IPS DF 6.9 (cell line): ENCODE results near the gene PDE6B.
A peak's percentile ranks its signal among the peaks of the same experiment; 100 is the strongest.
"Not testable (repeated sequence)": the region's sequence is repeated elsewhere in the genome, so short reads cannot be mapped to it uniquely, and the experiment has no call there.

Experiments used
- DNase-seq: peaks from one replicate; pipeline ENCODE4 v3.0.0-alpha.2; 2013; ENCODE audit warnings: low read depth, low spot score
- H3K27ac ChIP-seq: one replicate; pipeline ENCODE4 v1.5.1; 2013; ENCODE audit warnings: low read length, control low read depth
- H3K27me3 ChIP-seq: 2 replicates; pipeline ENCODE4 v1.6.1; 2013; ENCODE audit warnings: mild to moderate bottlenecking, low read length; ENCODE audit not compliant: control insufficient read depth, insufficient read depth
- H3K36me3 ChIP-seq: 2 replicates; pipeline ENCODE4 v1.6.1; 2013; ENCODE audit warnings: low read length; ENCODE audit not compliant: control insufficient read depth, insufficient read depth
- H3K4me1 ChIP-seq: 2 replicates; pipeline ENCODE4 v1.6.1; 2013; ENCODE audit warnings: low read length; ENCODE audit not compliant: control insufficient read depth, insufficient read depth
- H3K4me3 ChIP-seq: 2 replicates; pipeline ENCODE4 v1.5.1; 2013; ENCODE audit warnings: mild to moderate bottlenecking, low read length
- H3K9me3 ChIP-seq: 2 replicates; pipeline ENCODE4 v1.6.1; 2013; ENCODE audit warnings: low read length, inconsistent platforms; ENCODE audit not compliant: control insufficient read depth, insufficient read depth
- WGBS: extraction: QIAGEN DNeasy Blood & Tissue Kit; methylation state at CpG from one replicate; pipeline ENCODE4 v1.1.7; 2013; ENCODE audit warnings: mixed read lengths, missing lambda C conversion rate; ENCODE audit not compliant: insufficient read length, insufficient coverage; 5-methylcytosine and 5-hydroxymethylcytosine counted together

The PDE6B gene

DNA sequence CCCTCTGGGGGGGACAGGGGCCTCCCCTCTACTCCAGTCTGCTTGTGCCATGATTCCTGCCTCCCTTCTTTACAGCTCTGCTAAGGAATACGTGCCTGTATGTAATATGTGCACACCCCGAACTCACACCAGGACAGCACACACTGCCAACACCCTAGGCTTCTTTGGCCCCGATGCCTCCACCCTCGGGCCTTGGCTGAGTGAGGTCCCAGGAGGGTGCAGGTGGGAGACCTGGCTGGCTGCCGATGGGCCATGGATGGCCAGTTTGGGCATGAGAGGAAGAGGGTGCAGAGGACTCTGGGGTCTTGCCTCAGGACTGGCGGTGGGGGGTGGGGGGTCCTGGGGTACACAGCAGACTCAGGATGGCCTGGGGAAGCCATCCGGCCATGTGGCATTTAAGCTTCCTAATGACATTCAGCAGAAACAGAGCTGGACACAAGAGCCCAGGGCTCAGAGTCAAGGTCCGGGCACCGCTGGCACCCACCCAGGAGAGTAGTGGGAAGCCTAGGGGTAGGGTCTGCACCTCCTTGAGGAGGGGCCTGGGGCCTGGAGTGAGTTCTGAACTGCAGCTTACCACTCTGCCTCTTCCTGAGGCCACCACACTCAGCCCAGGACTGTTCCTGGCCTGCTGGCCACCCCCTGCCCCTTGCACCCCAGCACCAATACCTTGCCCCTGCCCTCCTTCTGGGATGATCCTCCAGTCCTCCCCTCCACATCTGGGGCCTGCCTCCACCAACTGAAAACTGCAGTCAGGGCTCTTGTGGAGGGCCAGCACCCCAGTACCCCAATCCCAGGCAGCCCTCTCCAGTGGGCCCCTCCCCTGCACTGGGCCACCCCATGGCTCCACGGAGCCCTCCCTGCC, 78.2 kb downstream of the PDE6B start:
- no peak for DNase-seq
- Histone ChIP-seq H3K27ac (no peak overlapping the region), H3K27me3 (no peaks in the 10 kb centered on the region), H3K4me3 (no peak overlapping the region), H3K36me3 (no peaks in the 10 kb centered on the region), H3K4me1 (peaks cover 7% of the 10 kb centered on the region), H3K9me3 (no peaks in the 10 kb centered on the region)
- WGBS, result no CpG with 5 or more reads among the region's 10 CpGs

DNA sequence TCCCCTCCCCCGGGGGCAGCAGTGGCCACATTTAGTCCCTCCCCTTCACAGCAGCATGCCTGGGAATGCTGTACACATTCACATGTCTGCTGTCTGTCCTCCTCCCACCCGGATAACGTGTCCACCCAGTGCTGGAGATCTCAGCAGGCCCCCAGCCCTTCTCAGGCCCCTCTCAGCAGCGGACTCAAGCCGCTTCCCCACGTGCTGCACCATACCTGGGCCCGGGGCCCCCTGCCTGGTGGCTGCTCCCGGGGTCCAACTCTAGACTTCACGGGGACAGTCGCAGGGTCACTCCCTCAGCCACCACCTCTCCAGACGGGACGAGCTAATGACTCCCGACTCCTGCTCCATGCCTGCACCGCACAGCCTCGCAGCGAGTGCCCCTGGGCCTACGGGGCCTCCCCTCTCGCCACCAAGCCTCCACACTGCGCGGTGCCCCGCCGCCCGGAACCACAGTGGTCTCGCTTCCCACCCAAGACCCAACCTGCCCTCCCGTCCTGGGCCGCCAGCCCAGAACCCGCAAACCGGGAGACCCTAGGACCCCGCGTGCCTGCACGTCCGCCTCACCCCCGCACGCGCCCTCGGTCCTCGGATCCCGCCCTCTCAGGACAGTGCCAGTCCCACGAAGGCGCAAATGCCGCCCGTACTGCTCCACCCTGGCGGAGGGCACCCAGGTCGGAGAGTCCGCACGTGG, 79.0 kb downstream of the PDE6B start:
- no peaks in the 10 kb centered on the region for H3K36me3 ChIP-seq
- H3K27ac ChIP-seq, result no peak overlapping the region
- no peaks in the 10 kb centered on the region for H3K27me3 ChIP-seq
- WGBS, result no CpG with 5 or more reads among the region's 46 CpGs
- H3K4me3 ChIP-seq, result no peak overlapping the region
- no peak for DNase-seq
- H3K4me1 ChIP-seq, result peaks cover 7% of the 10 kb centered on the region
- H3K9me3 ChIP-seq, result no peaks in the 10 kb centered on the region

DNA sequence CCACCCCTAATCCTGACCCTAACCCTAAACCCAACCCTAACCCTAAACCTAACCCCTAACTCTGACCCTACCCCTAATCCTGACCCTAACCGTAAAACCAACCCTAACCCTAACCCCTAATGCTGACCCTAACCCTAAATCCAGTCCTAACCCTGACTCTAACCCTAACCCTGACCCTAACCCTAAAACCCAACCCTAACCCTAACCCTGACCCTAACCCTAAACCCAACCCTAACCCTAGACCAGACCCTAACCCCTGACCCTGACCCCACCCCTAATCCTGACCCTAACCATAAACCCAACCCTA, 79.6 kb downstream of the PDE6B start:
- WGBS, result 100% methylated on average over 1 of the region's 1 CpG
- H3K4me3 ChIP-seq, result no peak overlapping the region
- H3K27ac ChIP-seq, result no peak overlapping the region
- no peaks in the 10 kb centered on the region for H3K27me3 ChIP-seq
- no peak for DNase-seq
- no peaks in the 10 kb centered on the region for H3K9me3 ChIP-seq
- peaks cover 7% of the 10 kb centered on the region for H3K4me1 ChIP-seq
- no peaks in the 10 kb centered on the region for H3K36me3 ChIP-seq

DNA sequence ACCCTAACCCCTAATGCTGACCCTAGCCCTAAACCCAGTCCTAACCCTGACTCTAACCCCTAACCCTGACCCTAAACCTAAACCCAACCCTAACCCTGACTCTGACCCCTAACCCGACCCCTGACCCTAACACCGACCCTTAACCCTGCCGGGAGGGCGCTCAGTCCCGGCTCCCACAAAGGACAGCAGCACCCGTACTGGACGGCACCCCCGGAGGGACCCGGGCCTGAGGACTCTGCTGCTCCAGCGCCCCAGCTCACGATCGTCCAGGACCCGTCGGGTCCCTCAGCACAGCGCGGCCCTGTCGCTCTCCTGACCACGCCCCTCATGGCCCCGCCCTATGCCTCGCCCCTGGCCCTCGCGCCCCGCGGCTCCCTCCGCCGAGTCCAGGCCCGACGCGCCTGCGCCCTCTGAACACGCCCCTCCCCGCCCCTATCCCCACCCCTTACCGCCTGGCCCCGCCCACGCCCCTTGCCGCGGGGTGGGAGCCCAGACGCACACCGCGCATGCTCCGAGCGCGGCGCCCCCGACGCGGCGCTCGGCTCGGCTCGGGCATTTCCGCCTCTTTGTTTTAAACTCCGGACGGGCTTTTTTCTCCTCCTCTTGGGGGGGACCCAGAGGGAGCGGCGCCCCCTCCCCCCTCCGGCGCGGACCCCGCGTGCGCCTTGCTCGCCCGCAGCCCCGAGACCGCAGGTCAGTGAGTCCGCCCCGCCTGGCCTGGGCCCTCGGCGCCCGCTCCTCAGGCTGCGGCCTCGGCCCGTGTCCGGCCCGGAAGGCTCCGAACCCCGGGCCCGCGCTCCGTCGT, 80.1 kb downstream of the PDE6B start, which contains the start of gene PCGF3:
PCGF3 (plus strand) TSS at position 555 of the 805 bp plus-strand sequence. CDS start 27,849 bp downstream, outside the sequence.
- Histone ChIP-seq H3K4me1 (peaks cover 7% of the 10 kb centered on the region), H3K27ac (no peak within 1 kb of the TSS), H3K9me3 (no peaks in the 10 kb centered on the region), H3K27me3 (no peaks in the 10 kb centered on the region), H3K36me3 (peaks cover 3% of the 10 kb centered on the region; the same call in 1 of the 2 replicates), H3K4me3 (peak within 1 kb of the TSS; percentile 76)
- peak; percentile 66 for DNase-seq
- no CpG with 5 or more reads among the region's 82 CpGs for WGBS

- not testable (repeated sequence) for H3K36me3 ChIP-seq, DNase-seq, H3K9me3 ChIP-seq, H3K4me1 ChIP-seq, H3K27me3 ChIP-seq, H3K27ac ChIP-seq
- no CpG with 5 or more reads among the region's 21 CpGs for WGBS
- peak overlapping the region; percentile 76 for H3K4me3 ChIP-seq
These were observed 80.8 kb downstream of the PDE6B start for GRCh38 chr4:706083-706633.

GRCh38 chr4:706834-707598, 81.6 kb downstream of the PDE6B start:
- peaks cover 7% of the 10 kb centered on the region for H3K4me1 ChIP-seq
- DNase-seq, result no peak
- H3K27ac ChIP-seq, result no peak overlapping the region
- peaks cover 3% of the 10 kb centered on the region; the same call in 1 of the 2 replicates for H3K36me3 ChIP-seq
- H3K27me3 ChIP-seq, result no peaks in the 10 kb centered on the region
- WGBS, result no CpG with 5 or more reads among the region's 21 CpGs
- H3K4me3 ChIP-seq, result no peak overlapping the region; the same call in 1 of the 2 replicates
- no peaks in the 10 kb centered on the region for H3K9me3 ChIP-seq

DNA sequence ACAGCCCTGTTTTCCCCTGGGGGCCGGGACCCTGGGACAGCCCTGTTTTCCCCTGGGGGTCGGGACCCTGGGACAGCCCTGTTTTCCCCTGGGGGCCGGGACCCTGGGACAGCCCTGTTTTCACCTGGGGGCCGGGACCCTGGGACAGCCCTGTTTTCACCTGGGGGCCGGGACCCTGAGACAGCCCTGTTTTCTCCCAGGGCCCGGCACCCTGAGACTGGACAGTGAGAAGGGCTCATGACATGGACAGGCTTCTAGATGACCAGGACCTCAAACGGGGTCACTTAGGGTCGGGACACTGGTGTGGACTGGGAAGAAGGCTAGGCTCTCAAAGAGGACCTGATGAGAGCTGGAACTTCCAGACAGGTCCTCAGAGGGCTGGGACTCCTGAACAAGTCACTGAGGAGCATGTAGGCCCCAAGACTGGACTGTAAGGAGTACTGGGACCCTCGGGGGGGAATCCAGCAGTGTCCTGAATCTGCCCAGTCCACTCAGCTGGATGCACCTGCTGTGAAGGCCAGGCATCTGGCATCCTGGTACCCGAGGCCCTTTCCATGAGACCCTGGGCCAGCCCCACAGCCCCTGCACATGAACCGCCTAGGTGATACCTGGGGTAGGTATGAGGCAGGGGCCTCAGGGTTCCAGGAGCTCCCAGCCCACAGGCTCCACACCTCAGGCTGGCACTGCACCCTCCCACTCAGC, 82.7 kb downstream of the PDE6B start:
- no CpG with 5 or more reads among the region's 11 CpGs for WGBS
- no peak overlapping the region for H3K4me3 ChIP-seq
- no peak for DNase-seq
- H3K27me3 ChIP-seq, result no peaks in the 10 kb centered on the region
- H3K27ac ChIP-seq, result no peak overlapping the region
- no peaks in the 10 kb centered on the region for H3K9me3 ChIP-seq
- H3K4me1 ChIP-seq, result peaks cover 7% of the 10 kb centered on the region
- peaks cover 3% of the 10 kb centered on the region; the same call in 1 of the 2 replicates for H3K36me3 ChIP-seq

DNA sequence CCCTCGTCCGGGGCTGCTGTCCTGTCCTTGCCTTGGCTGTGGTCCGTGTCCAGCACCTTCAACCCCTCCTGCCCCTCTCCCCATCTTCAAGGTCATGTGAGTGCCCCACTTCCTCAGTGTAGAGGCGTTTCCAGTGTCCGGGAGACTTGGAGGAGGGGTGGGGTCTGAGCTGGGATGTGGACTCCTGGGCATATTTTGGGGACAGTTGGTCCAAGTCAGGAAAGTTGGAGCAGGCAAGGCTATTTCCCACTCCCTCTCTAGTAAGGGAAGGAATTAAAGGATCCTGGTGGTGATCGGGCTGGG, 83.2 kb downstream of the PDE6B start:
- Histone ChIP-seq H3K27ac (no peak overlapping the region), H3K4me3 (no peak overlapping the region), H3K36me3 (peaks cover 3% of the 10 kb centered on the region; the same call in 1 of the 2 replicates), H3K9me3 (no peaks in the 10 kb centered on the region), H3K4me1 (peaks cover 7% of the 10 kb centered on the region), H3K27me3 (no peaks in the 10 kb centered on the region)
- DNase-seq, result no peak
- no CpG with 5 or more reads among the region's 6 CpGs for WGBS

DNA sequence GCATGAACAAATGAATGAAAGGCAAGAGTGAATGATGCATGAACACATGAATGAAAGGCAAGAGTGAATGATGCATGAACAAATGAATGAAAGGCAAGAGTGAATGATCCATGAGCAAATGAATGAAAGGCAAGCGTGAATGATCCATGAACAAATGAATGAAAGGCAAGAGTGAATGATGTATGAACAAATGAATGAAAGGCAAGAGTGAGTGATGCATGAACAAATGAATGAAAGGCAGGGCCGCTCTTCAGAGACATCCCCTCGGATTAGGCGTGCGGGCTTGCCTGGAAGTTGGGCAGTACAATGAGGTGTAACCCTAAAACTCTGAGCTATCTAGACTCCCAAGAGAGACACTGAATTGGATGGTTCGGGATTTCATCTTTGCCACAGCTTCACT, 84.0 kb downstream of the PDE6B start:
- Histone ChIP-seq H3K36me3 (peaks cover 3% of the 10 kb centered on the region; the same call in 1 of the 2 replicates), H3K9me3 (no peaks in the 10 kb centered on the region), H3K4me3 (no peak overlapping the region), H3K27ac (no peak overlapping the region), H3K4me1 (peaks cover 7% of the 10 kb centered on the region), H3K27me3 (no peaks in the 10 kb centered on the region)
- no CpG with 5 or more reads among the region's 6 CpGs for WGBS
- no peak for DNase-seq
